Measurements from ENCODE around the gene WDR72. TPM values are rescaled to one million over a fixed set of nuclear protein-coding genes. Genes with fewer than 3 reads are reported as not detected.
"Not testable (repeated sequence)": the region's sequence is repeated elsewhere in the genome, so short reads cannot be mapped to it uniquely, and the experiment has no call there.

WDR72 gene
- total RNA-seq, 1 donor = not detected

- TF ChIP-seq CTCF (IDR thresholded peaks at IDR 0.05; ENCODE audit: insufficient read depth, low read depth, low read length) = no peak
- DNase-seq (ENCODE audit: low read depth) = no peak
- H3K4me3 ChIP-seq (ENCODE audit: low read depth, low read length) = no peak overlapping the region
Measured at GRCh38 chr15:53786401-53786800, 26.9 kb upstream of the WDR72 start.

GRCh38 chr15:53785241-53785640 lies 25.8 kb upstream of the WDR72 start:
- H3K4me3 ChIP-seq (ENCODE audit: low read depth, low read length); DNase-seq (ENCODE audit: low read depth): not testable (repeated sequence)

- TF ChIP-seq CTCF (IDR thresholded peaks at IDR 0.05; ENCODE audit: insufficient read depth, low read depth, low read length) = no peak
- H3K4me3 ChIP-seq (ENCODE audit: low read depth, low read length) = no peak overlapping the region
- DNase-seq (ENCODE audit: low read depth) = no peak
Measured at GRCh38 chr15:53762916-53763315, 3.5 kb upstream of the WDR72 start.

- DNase-seq (ENCODE audit: low read depth) = no peak
- no peak overlapping the region for H3K4me3 ChIP-seq (ENCODE audit: low read depth, low read length)
- TF ChIP-seq CTCF (IDR thresholded peaks at IDR 0.05; ENCODE audit: insufficient read depth, low read depth, low read length) = no peak
Measured at GRCh38 chr15:53758412-53758811, 1.1 kb downstream of the WDR72 start.

GRCh38 chr15:53757906-53758305 lies 1.6 kb downstream of the WDR72 start:
- DNase-seq (ENCODE audit: low read depth) = no peak
- H3K4me3 ChIP-seq (ENCODE audit: low read depth, low read length) = no peak overlapping the region
- TF ChIP-seq CTCF (IDR thresholded peaks at IDR 0.05; ENCODE audit: insufficient read depth, low read depth, low read length) = no peak

GRCh38 chr15:53753813-53754212 lies 5.7 kb downstream of the WDR72 start:
- no peak overlapping the region for H3K4me3 ChIP-seq (ENCODE audit: low read depth, low read length)
- TF ChIP-seq CTCF (IDR thresholded peaks at IDR 0.05; ENCODE audit: insufficient read depth, low read depth, low read length) = no peak
- no peak for DNase-seq (ENCODE audit: low read depth)

- DNase-seq (ENCODE audit: low read depth) = no peak
- TF ChIP-seq CTCF (IDR thresholded peaks at IDR 0.05; ENCODE audit: insufficient read depth, low read depth, low read length) = no peak
- no peak overlapping the region for H3K4me3 ChIP-seq (ENCODE audit: low read depth, low read length)
Measured at GRCh38 chr15:53752406-53752805, 7.1 kb downstream of the WDR72 start.
